Uterus (tissue), 2 donors: ENCODE measurements around the gene PPARA.

Experiments
- CTCF ChIP-seq, 4 experiments: fragments of 200-600 bp in 2 of 4; fragments of 450-650 bp in 2 of 4; sonication (generic) in 2 of 4; IDR thresholded peaks; one replicate each; pipeline ENCODE4 v1.5.1; 2016 to 2019; ENCODE audit warnings: antibody characterized with exemption in 4 of 4, mild to moderate bottlenecking in 2 of 4, moderate library complexity in 1 of 4
- POLR2A ChIP-seq, 2 donors: fragments of 450-650 bp; IDR thresholded peaks; one replicate each; pipeline ENCODE4 v1.6.1; 2016; ENCODE audit warnings: antibody characterized with exemption in 2 of 2, mild to moderate bottlenecking in 1 of 2, moderate library complexity in 1 of 2

- TF ChIP-seq POLR2A (IDR thresholded peaks at IDR 0.05) (no peak), CTCF (IDR thresholded peaks at IDR 0.05) (no peak)
Measured at GRCh38 chr22:46260038-46260437, 109.7 kb downstream of the PPARA start.
